Lower lobe of right lung (tissue), 2 donors: ENCODE results near the gene SLC36A3. TPM values are rescaled to one million over a fixed set of nuclear protein-coding genes. Genes with fewer than 3 reads are reported as not detected.
"Not testable (repeated sequence)": the region's sequence is repeated elsewhere in the genome, so short reads cannot be mapped to it uniquely, and the experiment has no call there.

Source experiments
- ATAC-seq, 2 donors: fragments of 200-7000 bp; cut with Tn5 transposase; one replicate each; pipeline ENCODE4 v1.9.1; 2020 to 2022; ENCODE audit warnings: mild to moderate bottlenecking in 2 of 2, moderate library complexity in 2 of 2
- DNase-seq: peaks from one replicate; pipeline ENCODE4 v3.0.0-alpha.2; 2020
- H3K27ac ChIP-seq: fragments of 200-600 bp; one replicate; pipeline ENCODE4 v1.8.0; 2022
- H3K27me3 ChIP-seq: fragments of 200-600 bp; one replicate; pipeline ENCODE4 v1.8.0; 2022; ENCODE audit warnings: low read depth
- H3K36me3 ChIP-seq: fragments of 200-600 bp; one replicate; pipeline ENCODE4 v1.8.0; 2022; ENCODE audit warnings: mild to moderate bottlenecking
- H3K4me1 ChIP-seq: fragments of 200-600 bp; one replicate; pipeline ENCODE4 v1.8.0; 2022
- H3K4me3 ChIP-seq: fragments of 200-600 bp; one replicate; pipeline ENCODE4 v1.8.0; 2022; ENCODE audit warnings: mild to moderate bottlenecking
- H3K9me3 ChIP-seq: fragments of 200-600 bp; one replicate; pipeline ENCODE4 v1.8.0; 2022
- CTCF ChIP-seq: fragments of 200-600 bp; IDR thresholded peaks from one replicate; pipeline ENCODE4 v1.8.0; 2022; ENCODE audit warnings: antibody characterized with exemption, mild to moderate bottlenecking
- intact Hi-C: fragments of 100-400 bp; cut with DNase I; formaldehyde crosslinking; loops from one replicate; pipeline ENCODE4 v1.11.0; 2022
- total RNA-seq: library from RNA; stranded (reverse); fragmentation: NEBNext Ultra II Directional; extraction: Animal tissue kit (Norgen Biotek cat#: 25700); gene quantifications from one replicate; pipeline ENCODE4 v1.2.1, GENCODE V29; 2021
- donor health status: DM: no; HTN: yes; CAD: no; lungs with severe emphysema.

SLC36A3 gene
- total RNA-seq, 1 donor from 2014 or later = not detected

DNA sequence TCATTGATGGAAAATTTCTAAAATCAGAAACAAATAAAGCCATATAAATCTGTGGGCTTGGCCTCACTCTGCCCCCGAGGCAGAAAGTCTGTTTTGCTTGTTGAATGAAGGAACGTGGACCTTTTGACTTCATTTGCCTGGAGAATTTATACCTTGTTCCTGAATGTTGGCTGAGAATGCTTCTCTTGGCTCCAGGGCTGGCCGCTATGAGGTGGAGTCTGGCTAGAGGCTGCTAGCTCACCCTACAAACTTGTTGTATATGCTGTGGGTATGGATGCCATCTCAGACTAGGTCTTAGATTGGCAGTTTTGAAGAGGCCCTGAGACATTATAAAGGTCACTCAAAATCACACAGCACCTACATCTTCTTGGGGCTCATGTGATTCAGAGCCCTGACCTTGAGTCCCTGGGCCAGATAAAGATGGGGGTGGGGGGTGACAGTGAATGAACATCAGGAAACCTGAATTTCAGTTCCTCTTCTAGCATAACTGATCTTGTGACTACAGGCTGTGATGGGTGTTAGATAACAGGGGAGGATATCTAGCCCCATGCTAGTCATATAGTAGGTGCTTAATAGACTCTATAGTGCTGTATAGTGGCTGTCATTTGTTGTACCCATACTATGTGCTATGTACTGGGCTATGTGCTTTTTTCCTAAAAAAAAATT is 47.8 kb downstream of the SLC36A3 start:
- intact Hi-C loops = no loop called here
- TF ChIP-seq CTCF = no peak
- Histone ChIP-seq H3K36me3 (peaks cover 11% of the 10 kb centered on the region), H3K4me1 (peaks cover 50% of the 10 kb centered on the region), H3K9me3 (no peaks in the 10 kb centered on the region), H3K27me3 (no peaks in the 10 kb centered on the region), H3K27ac (no peak overlapping the region), H3K4me3 (no peak overlapping the region)
- DNase-seq = no peak
- no peak for ATAC-seq

DNA sequence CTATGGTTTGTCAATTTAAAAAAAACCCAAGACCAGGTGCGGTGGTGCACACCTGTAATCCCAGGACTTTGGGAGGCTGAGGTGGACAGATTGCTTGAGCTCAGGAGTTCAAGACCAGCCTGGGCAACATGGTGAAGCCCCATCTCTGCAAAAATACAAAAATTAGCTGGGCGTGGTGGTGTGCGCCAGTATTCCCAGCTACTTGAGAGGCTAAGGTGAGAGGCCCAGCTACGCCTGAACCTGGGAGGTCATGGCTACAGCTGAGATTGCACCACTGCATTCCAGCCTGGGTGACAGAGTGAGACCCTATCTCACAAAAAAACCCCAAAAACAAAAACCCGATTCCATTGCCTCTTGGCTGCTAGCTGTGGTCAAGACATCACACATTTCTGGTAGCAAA is 48.6 kb downstream of the SLC36A3 start:
- H3K36me3 ChIP-seq, H3K27ac ChIP-seq, ATAC-seq, H3K27me3 ChIP-seq, intact Hi-C loops, H3K9me3 ChIP-seq, DNase-seq, H3K4me3 ChIP-seq: not testable (repeated sequence)
- peaks cover 50% of the 10 kb centered on the region for H3K4me1 ChIP-seq

GRCh38 chr5:151254556-151254955 is 49.0 kb downstream of the SLC36A3 start:
- DNase-seq (no peak), ATAC-seq (no peak)
- peak overlapping the region; percentile 76 for H3K4me3 ChIP-seq
- no peaks in the 10 kb centered on the region for H3K27me3 ChIP-seq
- no peaks in the 10 kb centered on the region for H3K36me3 ChIP-seq
- H3K9me3 ChIP-seq = no peaks in the 10 kb centered on the region
- intact Hi-C loops = no loop called here
- no peak overlapping the region for H3K27ac ChIP-seq
- H3K4me1 ChIP-seq = peaks cover 50% of the 10 kb centered on the region
- no peak for TF ChIP-seq CTCF

- peak overlapping the region; percentile 76 for H3K4me3 ChIP-seq
- H3K27ac ChIP-seq = peak overlapping the region; percentile 80
- H3K9me3 ChIP-seq = no peaks in the 10 kb centered on the region
- DNase-seq (no peak), ATAC-seq (no peak)
- TF ChIP-seq CTCF = no peak
- H3K27me3 ChIP-seq = no peaks in the 10 kb centered on the region
- no peaks in the 10 kb centered on the region for H3K36me3 ChIP-seq
- intact Hi-C loops = no loop called here
- peaks cover 50% of the 10 kb centered on the region for H3K4me1 ChIP-seq
Measured at GRCh38 chr5:151253605-151253950, 50.0 kb downstream of the SLC36A3 start.

DNA sequence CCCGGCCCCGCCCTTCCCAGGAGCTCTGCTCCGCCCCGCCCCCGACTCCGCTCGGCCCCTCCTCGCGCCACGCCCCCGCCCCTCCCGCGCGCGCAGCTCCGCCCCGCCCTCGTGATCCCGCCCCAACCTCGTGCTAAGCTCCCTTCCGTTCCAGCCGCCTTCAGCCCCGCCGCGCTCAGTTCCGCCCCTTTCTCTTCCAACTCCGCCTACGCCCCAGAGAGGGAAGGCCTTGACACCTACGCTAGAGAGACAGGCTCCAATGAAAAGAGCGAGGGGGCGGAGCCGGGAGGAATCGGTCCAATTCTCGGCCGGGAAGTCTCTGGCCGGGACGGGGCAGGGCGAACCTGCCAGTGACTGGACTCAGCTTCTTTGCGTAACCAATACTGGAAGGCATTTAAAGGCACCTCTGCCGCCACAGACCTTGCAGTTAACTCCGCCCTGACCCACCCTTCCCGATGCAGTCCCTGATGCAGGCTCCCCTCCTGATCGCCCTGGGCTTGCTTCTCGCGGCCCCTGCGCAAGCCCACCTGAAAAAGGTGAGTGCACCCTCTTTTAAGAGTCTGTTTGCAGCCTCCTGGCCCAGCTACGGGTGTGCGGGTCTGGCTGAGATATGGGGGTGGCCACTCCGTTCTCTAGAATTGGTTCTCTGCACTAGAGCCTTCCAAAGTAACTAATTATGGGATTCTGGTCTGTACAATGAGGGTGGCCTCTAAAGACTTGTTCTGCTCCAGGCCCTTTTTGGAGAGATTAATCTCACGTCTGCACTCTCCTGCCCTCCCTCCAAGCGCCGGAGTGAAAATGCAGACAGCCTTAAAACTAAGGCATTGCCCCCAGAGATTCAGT is 50.6 kb downstream of the SLC36A3 start, which contains the start of gene GM2A:
GM2A (plus strand) TSS at position 424 of the 843 bp plus-strand sequence; CDS start at position 456, 32 bp downstream.
- ATAC-seq = peak; percentile 98
- Histone ChIP-seq H3K27ac (peak within 1 kb of the TSS; percentile 80), H3K9me3 (no peaks in the 10 kb centered on the region), H3K36me3 (no peaks in the 10 kb centered on the region), H3K4me1 (peaks cover 46% of the 10 kb centered on the region), H3K27me3 (no peaks in the 10 kb centered on the region), H3K4me3 (peak within 1 kb of the TSS; percentile 76)
- peak; percentile 100 for DNase-seq
- no peak for TF ChIP-seq CTCF
- intact Hi-C loops = no loop called here

DNA sequence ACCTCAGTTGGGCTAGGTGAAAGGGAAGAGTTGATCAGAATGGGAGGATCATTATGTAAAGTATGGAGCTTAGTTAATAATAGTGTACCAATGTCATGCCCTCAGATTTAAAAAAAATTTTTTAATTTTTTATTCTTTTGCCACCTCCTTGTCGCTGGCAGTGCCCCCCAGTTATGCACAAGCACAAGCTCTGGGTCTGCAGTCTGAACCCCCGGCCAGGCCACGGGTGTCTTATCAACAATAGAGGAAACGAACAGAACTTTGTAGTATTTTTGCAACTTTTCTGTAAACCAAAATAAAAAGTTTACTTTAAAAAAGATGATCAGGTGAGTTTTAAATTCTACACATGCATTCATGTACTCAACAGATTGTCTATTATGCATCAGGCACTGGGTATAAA is 51.9 kb downstream of the SLC36A3 start:
- H3K4me3 ChIP-seq = no peak overlapping the region
- H3K36me3 ChIP-seq = no peaks in the 10 kb centered on the region
- peaks cover 37% of the 10 kb centered on the region for H3K4me1 ChIP-seq
- ATAC-seq (no peak), DNase-seq (no peak)
- no peak overlapping the region for H3K27ac ChIP-seq
- TF ChIP-seq CTCF = no peak
- intact Hi-C loops = no loop called here
- no peaks in the 10 kb centered on the region for H3K27me3 ChIP-seq
- H3K9me3 ChIP-seq = no peaks in the 10 kb centered on the region
